ENCODE data around the gene B3GALNT2.
"Not testable (repeated sequence)": the region's sequence is repeated elsewhere in the genome, so short reads cannot be mapped to it uniquely, and the experiment has no call there.

B3GALNT2 gene

GRCh38 chr1:235503403-235504121 lies 690 bp downstream of the B3GALNT2 start:
- DNase-seq: peak; percentile 83

- DNase-seq: peak; percentile 39
Measured at GRCh38 chr1:235502601-235503402, 1.4 kb downstream of the B3GALNT2 start.

GRCh38 chr1:235500971-235501540 lies 3.2 kb downstream of the B3GALNT2 start:
- DNase-seq: peak; percentile 11

GRCh38 chr1:235495551-235495950 lies 8.7 kb downstream of the B3GALNT2 start:
- DNase-seq: no peak

GRCh38 chr1:235495030-235495429 lies 9.2 kb downstream of the B3GALNT2 start:
- no peak for DNase-seq

DNA sequence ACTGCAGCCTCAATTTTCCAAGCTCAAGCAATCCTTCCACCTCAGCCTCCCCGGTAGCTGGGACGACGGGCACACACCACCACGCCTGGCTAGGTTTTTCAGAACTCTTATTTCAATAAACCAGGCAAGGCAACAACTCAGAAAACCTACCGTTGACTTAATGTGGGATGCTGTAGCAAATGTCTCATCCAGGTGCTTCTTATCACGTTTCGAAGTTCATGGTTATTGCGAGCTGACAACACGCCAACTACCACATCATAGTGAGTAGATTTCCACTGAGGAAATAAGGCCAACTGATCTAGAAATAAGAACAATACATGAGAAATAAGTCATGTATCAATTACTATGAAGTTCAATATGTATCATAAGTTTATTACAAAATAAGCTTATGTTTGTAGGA lies 9.7 kb downstream of the B3GALNT2 start:
- no peak for DNase-seq

- no peak for DNase-seq
Measured at GRCh38 chr1:235491644-235492043, 12.6 kb downstream of the B3GALNT2 start.

DNA sequence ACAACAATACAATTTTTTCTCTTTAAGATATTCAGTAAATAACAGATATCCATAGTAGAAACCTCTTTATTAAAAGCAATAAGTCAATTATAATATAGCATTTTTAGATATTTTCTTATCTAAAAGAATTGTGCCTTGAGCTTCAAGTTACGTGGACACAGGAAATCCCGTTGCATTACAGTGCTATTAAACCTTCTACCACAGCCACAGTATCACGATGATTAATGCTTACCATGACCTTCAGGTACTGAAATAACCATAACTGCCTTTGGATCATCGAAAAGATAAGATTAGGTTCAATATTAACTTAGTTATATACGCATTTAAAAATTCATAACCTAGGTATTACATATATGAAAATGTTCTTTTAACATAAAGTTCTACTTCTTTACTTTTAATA lies 17.9 kb downstream of the B3GALNT2 start:
- DNase-seq: no peak

GRCh38 chr1:235485558-235485957 lies 18.7 kb downstream of the B3GALNT2 start:
- no peak for DNase-seq

- DNase-seq: no peak
Measured at GRCh38 chr1:235483090-235483489, 21.2 kb downstream of the B3GALNT2 start.

- peak; percentile 27 for DNase-seq
Measured at GRCh38 chr1:235473806-235474205, 30.4 kb downstream of the B3GALNT2 start.

GRCh38 chr1:235470741-235471439 lies 33.4 kb downstream of the B3GALNT2 start:
- DNase-seq: no peak

GRCh38 chr1:235469897-235470296 lies 34.4 kb downstream of the B3GALNT2 start:
- DNase-seq: not testable (repeated sequence)

GRCh38 chr1:235468970-235469369 lies 35.3 kb downstream of the B3GALNT2 start:
- no peak for DNase-seq

- no peak for DNase-seq
Measured at GRCh38 chr1:235468004-235468403, 36.2 kb downstream of the B3GALNT2 start.

GRCh38 chr1:235465066-235465465 lies 39.2 kb downstream of the B3GALNT2 start:
- no peak for DNase-seq

DNA sequence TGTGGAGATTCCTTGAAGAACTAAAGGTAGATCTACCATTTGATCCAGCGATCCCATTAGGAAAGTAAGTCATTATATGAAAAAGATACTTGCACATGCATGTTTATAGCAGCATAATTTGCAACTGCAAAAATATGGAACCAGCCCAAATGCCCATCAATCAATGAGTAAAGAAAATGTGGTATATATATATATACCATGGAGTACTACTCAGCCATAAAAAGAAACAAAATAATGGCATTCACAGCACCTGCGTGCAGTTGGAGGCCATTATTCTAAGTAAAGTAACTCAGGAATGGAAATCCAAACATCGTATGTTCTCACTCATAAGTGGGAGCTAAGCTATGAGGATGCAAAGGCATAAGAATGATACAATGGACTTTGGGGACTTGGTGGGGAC lies 41.4 kb downstream of the B3GALNT2 start:
- DNase-seq: not testable (repeated sequence)

- DNase-seq: no peak
Measured at GRCh38 chr1:235461954-235462353, 42.3 kb downstream of the B3GALNT2 start.

GRCh38 chr1:235460770-235461169 lies 43.5 kb downstream of the B3GALNT2 start:
- no peak for DNase-seq

DNA sequence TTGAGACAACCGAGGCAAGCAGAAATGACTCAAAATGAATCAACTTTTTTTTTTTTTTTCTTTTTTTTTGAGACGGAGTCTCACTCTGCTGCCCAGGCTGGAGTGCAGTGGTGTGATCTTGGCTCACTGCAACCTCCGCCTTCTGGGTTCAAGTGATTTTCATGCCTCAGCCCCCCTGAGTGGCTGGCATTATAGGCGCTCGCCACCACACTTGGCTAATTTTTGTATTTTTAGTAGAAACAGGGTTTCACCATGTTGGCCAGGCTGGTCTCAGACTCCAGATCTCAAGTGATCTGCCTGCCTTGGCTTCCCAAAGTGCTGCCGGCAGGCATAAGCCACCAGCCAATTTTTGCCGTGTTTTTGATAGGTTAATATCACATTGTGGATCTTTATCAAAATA lies 46.4 kb downstream of the B3GALNT2 start:
- DNase-seq: not testable (repeated sequence)

DNA sequence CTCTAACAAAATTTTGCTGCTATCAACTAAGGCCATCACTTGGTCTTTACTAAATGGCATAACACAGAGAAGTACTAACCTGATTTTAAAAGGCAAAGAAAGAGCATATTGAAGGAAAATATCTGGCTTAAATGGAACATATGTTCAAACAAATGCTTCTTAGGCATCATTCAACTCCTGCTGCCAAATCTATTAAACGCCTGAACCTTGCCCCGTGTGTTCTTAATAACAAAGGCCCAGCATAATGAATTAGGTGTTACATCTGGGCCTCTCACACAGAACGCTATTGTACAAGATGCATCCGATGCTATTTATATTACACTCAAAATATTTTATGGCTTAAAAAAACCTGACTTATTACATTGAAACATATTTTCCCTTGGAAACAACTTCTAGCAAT lies 48.4 kb downstream of the B3GALNT2 start:
- peak; percentile 89 for DNase-seq

DNA sequence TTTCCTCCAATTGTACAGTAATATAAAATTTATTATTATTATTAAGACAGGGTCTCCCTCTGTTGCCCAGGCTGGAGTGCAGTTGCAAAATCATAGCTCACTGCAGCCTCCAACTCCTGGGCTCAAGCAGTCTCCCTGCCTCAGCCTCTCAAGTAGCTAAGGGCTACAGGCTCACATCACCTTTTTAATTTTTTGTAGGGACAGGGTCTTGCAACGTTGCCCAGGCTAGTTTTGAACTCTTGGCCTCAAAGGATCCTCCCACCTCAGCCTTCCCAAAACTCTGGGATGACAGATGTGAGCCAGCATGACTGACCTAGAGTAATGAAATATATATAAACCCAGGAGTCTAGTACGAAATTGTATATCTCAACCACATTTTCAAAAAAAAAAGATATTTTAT lies 49.2 kb downstream of the B3GALNT2 start:
- DNase-seq: peak; percentile 22

GRCh38 chr1:235454021-235454420 lies 50.2 kb downstream of the B3GALNT2 start:
- DNase-seq: no peak

Data from NCI-H69 (cell line).